KMS-11 (cell line): ENCODE data around the gene TEDC1.

Experiments
- H2AFZ ChIP-seq: fragments of 200-600 bp; sonication (generic); 2 replicates; pipeline ENCODE4 v1.6.1; 2016; ENCODE audit warnings: antibody characterized with exemption, mixed run types, low read depth
- H3K27ac ChIP-seq: fragments of 200-600 bp; sonication (generic); 2 replicates; pipeline ENCODE4 v1.6.1; 2016; ENCODE audit warnings: mild to moderate bottlenecking, mixed run types
- H3K27me3 ChIP-seq: fragments of 200-600 bp; sonication (generic); 2 replicates; pipeline ENCODE4 v1.6.1; 2017; ENCODE audit warnings: mild to moderate bottlenecking, low read depth, mixed run types, moderate library complexity; ENCODE audit not compliant: insufficient read depth
- H3K36me3 ChIP-seq: fragments of 200-600 bp; sonication (generic); 2 replicates; pipeline ENCODE4 v1.6.1; 2017; ENCODE audit warnings: mild to moderate bottlenecking, mixed run types; ENCODE audit not compliant: insufficient read depth
- H3K4me1 ChIP-seq: fragments of 200-600 bp; sonication (generic); 2 replicates; pipeline ENCODE4 v1.6.1; 2016; ENCODE audit warnings: mild to moderate bottlenecking, low read depth, mixed run types; ENCODE audit not compliant: poor library complexity, severe bottlenecking
- H3K4me2 ChIP-seq: fragments of 200-600 bp; sonication (generic); 2 replicates; pipeline ENCODE4 v1.7.0; 2016; ENCODE audit warnings: mild to moderate bottlenecking, mixed run types
- H3K4me3 ChIP-seq: fragments of 200-600 bp; sonication (generic); IDR thresholded peaks from 2 replicates; pipeline ENCODE4 v1.6.1; 2017; ENCODE audit warnings: low read depth, low read length, mixed read lengths; ENCODE audit not compliant: insufficient read depth
- H3K79me2 ChIP-seq: fragments of 200-600 bp; sonication (generic); 2 replicates; pipeline ENCODE4 v1.6.1; 2016; ENCODE audit warnings: low read depth, mixed run types; ENCODE audit not compliant: insufficient read depth
- H3K9ac ChIP-seq: fragments of 200-600 bp; sonication (generic); 2 replicates; pipeline ENCODE4 v1.6.1; 2016; ENCODE audit warnings: mild to moderate bottlenecking, mixed run types
- H4K20me1 ChIP-seq: fragments of 200-600 bp; sonication (generic); 2 replicates; pipeline ENCODE4 v1.6.1; 2016; ENCODE audit warnings: mild to moderate bottlenecking, mixed run types; ENCODE audit not compliant: insufficient read depth
- CTCF ChIP-seq: fragments of 200-600 bp; sonication (generic); conservative IDR thresholded peaks from 2 replicates; pipeline ENCODE4 v1.6.1; 2017; ENCODE audit warnings: low read depth, mild to moderate bottlenecking, antibody characterized with exemption, low read length, moderate library complexity, mixed read lengths

The TEDC1 gene

GRCh38 chr14:105533811-105534498 lies 42.9 kb downstream of the TEDC1 start:
- no peak for TF ChIP-seq CTCF

DNA sequence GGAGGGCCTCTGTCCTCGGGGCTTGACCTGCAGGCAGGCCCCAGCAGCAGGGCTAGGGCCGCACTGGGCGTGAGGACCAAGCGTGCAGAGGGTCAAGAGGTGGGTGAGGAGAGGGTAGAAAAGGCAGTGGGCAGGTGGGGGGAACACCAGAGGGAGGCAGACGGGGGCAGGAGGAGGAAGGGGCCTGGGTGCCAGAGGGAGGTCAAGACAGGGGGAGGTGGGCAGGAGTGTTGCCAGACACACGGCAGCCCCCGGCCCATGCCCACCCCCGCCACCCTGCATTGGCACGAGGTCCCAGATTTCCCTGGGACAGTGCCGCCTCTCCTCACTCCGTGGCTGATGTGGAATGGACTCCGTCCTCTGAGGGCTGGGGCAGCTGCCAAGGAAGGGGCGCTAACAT lies 43.5 kb downstream of the TEDC1 start:
- peaks cover 39% of the 10 kb centered on the region; the same call in 1 of the 2 replicates for H3K27me3 ChIP-seq
- no peak for TF ChIP-seq CTCF
- no peak overlapping the region for H3K4me3 ChIP-seq
- H3K4me1 ChIP-seq, result peaks cover 6% of the 10 kb centered on the region
- H3K4me2 ChIP-seq, result no peak overlapping the region
- no peak overlapping the region for H3K27ac ChIP-seq
- H4K20me1 ChIP-seq, result no peaks in the 10 kb centered on the region
- no peak overlapping the region for H3K9ac ChIP-seq
- H2AFZ ChIP-seq, result no peak overlapping the region
- no peaks in the 10 kb centered on the region for H3K36me3 ChIP-seq
- no peaks in the 10 kb centered on the region for H3K79me2 ChIP-seq

More at GRCh38 chr14:105533811-105534498, 42.9 kb downstream of the TEDC1 start:
- Histone ChIP-seq H3K4me1 (peaks cover 6% of the 10 kb centered on the region), H3K4me2 (no peak overlapping the region), H3K9ac (no peak overlapping the region), H3K27ac (no peak overlapping the region), H3K36me3 (no peaks in the 10 kb centered on the region), H3K4me3 (no peak overlapping the region), H2AFZ (no peak overlapping the region), H3K27me3 (peaks cover 39% of the 10 kb centered on the region; the same call in 1 of the 2 replicates), H4K20me1 (no peaks in the 10 kb centered on the region), H3K79me2 (no peaks in the 10 kb centered on the region)

DNA sequence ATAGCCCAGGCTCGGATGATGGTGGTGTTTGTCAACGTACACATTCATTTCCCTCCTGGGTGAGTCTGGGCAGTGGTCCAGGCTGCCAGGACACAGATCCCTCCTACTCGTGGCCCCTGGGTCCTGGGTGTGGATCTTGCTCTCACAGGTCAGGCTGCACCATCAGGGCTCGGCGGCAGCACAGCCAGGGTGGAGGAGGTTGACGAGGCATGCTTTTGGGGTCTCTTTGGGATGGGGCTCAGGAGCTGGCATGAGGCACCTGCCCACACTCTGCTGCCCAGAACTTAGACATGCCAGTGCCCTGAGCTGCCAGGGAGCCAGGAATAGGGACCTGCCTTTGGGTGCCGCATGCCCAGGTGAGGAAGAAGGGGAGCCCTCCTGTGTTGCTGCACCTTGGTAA lies 45.0 kb downstream of the TEDC1 start:
- Histone ChIP-seq H3K27ac (no peak overlapping the region), H3K79me2 (no peaks in the 10 kb centered on the region), H3K27me3 (peaks cover 39% of the 10 kb centered on the region; the same call in 1 of the 2 replicates), H3K4me2 (no peak overlapping the region), H3K4me3 (no peak overlapping the region), H3K4me1 (peaks cover 6% of the 10 kb centered on the region), H4K20me1 (no peaks in the 10 kb centered on the region), H3K9ac (no peak overlapping the region), H3K36me3 (no peaks in the 10 kb centered on the region), H2AFZ (no peak overlapping the region)
- no peak for TF ChIP-seq CTCF

DNA sequence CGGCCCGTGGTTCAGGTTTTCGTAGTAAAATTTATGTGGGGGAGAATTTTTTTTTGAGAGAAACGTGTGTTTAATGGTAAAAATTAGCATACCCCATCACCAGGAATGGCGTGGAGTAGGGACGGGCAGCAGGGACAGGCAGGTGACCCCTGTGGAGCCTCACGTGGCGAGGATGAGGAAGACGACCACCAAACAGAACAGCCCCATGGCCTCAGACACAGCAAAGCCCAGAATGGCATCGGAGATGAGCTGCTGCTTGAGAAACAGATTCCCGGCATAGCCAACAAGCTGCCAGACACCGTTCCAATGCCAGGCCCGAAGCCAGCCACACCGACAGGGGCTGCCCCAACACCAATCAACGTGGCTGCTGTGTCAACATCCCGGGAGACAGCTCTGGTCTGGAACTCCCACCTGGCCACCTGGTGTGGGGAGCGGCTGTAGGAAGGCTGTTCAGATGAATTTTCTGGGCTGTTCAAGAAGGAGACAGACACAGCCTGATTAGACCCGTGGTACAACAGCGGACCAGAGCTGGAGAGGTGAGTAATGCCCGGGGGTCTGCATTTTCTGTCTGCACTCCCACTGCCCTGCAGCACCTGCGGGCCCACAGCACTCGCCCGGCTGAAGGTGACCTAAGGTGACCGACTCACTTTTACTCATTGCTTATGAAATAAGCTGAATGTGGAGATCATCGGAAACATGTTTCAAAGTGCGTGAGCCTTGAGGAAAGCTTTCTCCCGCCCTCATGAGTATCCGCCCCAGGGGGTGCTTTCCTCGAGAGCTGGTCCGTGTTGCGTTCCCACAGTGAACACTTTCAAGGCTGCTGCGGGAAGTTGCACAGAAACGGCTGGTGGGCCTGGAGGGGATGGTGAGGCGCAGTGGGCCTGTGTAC lies 45.9 kb downstream of the TEDC1 start:
- peaks cover 6% of the 10 kb centered on the region for H3K4me1 ChIP-seq
- no peak overlapping the region for H3K9ac ChIP-seq
- H4K20me1 ChIP-seq, result no peaks in the 10 kb centered on the region
- no peak overlapping the region for H3K4me3 ChIP-seq
- H2AFZ ChIP-seq, result no peak overlapping the region
- H3K79me2 ChIP-seq, result no peaks in the 10 kb centered on the region
- TF ChIP-seq CTCF, result no peak
- H3K36me3 ChIP-seq, result no peaks in the 10 kb centered on the region
- H3K4me2 ChIP-seq, result no peak overlapping the region
- no peak overlapping the region for H3K27ac ChIP-seq
- H3K27me3 ChIP-seq, result peaks cover 39% of the 10 kb centered on the region; the same call in 1 of the 2 replicates
